Stimulated activated CD4-positive, alpha-beta T cell treated with anti-CD3 and anti-CD28 coated beads, Interleukin-12 subunit alpha, Interleukin-12 subunit beta, amount 100 ng/mL, for 48 hours (primary cell): ENCODE results near the gene LSM5.

Experiments
- DNase-seq, 3 donors: peaks; one replicate each; pipeline ENCODE4 v3.0.0-alpha.2; 2020; ENCODE audit warnings: low read depth in 2 of 3, low spot score in 1 of 3

LSM5 gene

DNA sequence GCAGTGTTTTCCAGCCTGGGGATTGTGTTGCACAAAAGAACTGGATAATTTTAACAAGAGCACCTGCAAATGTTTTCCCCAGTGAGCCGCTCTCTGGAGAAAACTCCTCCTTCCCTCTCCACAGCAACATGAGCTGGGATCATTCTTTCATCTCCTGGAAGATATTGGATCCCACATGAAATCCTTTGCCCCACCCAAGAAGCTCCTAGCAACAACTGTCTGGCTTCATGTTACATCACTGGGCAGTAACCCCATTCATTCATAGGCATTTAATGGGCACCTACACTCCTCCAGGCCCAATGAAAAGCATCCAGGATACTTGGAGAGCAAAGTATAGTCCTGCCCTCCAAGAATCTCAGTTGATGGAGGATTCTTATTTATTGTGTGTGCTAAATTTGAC is 27.2 kb downstream of the LSM5 start:
- no peak for DNase-seq

DNA sequence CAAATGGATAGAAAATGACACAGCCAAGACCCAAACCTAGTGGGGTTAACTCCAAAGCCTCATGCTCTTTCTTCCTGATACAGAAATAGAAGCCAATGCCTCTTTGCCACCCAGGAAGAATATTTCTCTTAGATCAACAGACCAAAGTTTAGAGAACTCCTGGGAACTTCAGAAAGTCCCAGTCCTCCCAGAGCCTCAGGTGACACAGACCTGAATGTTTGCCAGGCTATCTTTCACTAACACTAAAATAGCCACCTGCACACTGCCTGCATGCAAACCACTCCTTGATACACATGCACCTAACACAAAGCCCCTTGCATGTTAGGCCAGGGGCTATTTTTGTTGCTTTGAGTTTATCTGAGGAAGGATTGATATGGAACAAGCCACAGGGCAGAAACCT is 27.7 kb downstream of the LSM5 start:
- DNase-seq, result no peak

DNA sequence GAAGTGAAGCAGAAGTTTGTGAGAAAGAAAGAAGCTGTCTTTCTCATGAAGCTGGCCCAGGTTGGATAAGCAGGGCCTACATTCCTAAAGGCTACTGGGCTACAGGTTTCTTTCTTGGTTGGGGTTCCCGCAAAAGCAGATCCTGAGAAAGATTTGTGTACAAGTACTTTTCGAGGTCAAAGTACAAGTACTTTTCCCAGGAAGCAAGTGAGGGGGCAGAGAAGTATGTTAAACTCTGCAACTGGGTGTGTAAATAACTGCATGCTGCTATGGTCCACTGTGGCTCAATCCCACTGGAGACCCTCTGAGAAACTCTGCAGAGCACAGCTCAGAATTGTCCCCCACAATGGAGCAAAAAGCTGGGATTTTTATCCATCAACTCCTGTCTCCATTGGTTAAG is 28.7 kb downstream of the LSM5 start:
- no peak for DNase-seq

DNA sequence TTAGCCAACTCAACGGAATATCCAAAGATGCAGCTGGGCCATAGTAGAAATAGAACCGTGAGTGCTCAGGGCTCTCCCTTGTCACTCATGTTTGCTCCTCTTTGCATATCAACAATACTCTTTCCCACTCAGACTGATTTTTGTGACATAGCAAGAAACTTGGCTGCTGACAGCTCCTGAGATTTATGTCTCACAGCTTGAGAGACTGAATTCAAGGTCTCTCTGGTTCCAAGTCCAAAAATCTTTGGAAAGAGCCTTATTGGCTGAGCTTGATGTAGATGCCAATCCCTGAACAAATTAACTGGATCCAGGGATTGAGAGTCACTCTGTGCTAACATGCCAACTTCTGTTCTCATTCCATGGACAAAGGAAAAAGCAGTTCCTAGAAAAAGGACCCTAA is 30.4 kb downstream of the LSM5 start:
- DNase-seq, result no peak

DNA sequence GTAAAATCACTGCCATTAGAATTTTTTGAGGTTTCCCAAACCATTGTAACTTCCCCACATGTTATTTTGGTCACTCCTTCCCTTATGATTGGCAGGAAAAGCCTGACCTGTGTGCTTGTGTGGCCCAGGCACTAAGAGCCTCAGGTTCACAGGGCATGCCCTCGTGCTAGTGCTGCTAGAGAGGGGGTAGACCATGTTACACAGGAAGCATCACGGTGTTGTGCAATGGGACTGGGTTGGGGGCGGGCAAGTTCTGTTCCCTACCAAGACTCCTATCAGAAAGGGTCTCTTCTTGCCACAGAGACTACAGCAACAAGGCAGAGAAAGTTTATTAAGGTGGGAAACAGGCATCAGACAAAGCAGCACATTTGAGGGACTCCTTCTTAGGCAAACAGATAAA is 32.2 kb downstream of the LSM5 start:
- no peak for DNase-seq

DNA sequence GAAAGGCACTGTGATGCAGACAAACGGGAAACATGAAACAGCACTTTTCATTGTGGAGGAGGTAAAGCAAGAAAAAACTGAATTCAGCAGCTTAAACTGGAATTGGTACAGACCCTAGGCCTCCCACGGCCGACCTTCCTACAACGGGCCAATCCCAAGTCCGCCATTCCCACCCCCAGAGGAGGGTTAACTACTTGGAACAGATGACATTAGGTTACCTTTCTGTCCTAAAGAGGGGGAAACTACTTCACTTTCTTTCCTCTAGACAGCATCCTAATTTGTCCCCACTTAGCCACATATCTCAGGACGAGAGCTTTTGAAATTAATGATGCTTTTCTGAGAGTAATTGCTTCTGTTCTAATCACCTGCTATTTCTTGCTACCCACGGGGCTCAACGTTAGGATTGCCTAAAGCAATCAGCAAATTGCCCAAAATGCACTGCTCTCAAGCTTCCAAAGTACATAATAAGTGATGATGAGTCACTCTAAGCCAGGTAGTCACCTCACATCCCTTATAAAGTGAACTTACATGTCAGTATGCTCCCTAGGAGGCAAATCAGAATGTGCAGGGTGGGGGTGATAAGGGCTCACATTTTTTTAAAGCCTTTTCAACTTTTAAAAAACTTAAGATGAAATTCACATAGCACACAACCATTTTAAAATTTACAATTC is 36.7 kb downstream of the LSM5 start:
- DNase-seq, result no peak

DNA sequence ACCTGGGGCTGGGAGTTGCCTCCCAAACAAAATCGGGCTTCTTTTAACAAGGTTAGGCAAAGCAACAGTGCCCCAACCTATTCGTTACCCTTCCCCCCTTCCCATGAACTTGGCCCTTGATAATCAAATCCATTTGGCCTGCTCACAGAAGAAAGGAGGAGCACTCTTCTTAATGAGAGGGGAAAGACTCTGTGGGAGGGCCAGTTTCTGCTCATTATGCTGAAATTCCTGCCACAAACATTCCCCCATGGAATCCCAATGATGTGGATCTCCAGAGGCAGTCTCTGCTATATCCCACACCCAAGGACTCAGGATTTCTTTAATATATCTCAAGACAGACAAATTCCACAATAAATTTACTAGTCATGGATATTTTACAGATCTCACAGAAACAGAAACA is 43.0 kb downstream of the LSM5 start:
- DNase-seq, result no peak

DNA sequence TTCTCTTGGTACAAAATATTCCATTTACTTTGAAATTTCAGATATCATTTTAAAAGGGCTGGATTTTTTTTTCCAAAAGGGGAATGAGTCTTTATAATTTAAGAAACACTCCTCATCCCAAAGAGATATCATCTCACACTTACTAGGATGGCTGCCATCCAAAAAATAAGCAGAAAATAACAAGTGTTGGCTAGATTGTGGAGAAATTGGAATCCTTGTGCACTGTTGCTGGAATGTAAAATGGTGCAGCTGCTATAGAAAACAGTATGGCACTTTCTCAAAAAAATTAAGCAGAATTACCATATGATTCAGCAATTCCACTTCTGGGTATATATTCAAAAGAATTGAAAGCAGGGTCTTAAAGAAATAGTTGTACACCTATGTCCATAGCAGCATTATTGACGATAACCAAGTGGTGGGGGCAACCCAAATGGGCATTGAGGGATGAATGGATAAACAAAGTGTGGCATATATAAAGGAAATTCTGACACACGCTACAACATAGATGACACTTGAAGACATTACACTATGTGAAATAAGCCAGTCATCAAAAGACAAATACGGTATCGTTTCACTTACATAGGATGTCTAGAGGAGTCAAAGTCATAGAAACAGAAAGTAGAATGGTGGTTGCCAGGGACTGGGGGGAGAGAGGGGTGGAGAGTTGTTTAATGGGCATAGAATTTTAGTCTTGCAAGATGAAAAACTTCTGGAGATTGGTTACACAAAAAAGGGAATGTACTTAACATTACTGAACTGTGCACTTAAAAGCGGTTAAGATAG is 53.8 kb downstream of the LSM5 start:
- no peak for DNase-seq
